ENCODE results near the gene COA7.

DNA sequence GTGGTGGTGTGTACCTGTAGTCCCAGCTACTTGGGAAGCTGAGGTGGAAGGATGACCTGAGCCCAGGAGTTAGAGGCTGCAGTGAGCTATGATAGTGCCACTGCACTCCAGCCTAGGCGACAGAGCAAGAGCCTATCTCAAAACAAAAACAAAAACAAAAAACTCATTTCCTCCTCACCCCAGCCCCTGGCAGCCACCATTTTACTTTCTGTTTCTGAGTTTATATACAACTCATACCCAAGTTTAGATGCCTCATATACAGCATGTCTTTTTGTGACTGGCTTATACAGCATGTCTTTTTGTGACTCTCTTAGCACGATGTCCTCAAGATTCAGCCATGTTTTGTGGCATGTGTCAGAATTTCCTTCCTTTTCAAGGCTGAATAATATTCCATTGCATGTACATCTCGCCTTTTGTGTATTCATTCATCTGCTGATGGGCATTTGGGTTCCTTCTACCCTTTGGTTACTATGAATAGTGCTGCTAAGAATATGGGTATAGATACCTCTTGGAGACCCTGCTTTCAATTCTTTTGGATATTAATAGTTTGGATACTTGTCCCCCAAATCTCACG is 14.7 kb downstream of the COA7 start:
- TF ChIP-seq, protein P1, sequence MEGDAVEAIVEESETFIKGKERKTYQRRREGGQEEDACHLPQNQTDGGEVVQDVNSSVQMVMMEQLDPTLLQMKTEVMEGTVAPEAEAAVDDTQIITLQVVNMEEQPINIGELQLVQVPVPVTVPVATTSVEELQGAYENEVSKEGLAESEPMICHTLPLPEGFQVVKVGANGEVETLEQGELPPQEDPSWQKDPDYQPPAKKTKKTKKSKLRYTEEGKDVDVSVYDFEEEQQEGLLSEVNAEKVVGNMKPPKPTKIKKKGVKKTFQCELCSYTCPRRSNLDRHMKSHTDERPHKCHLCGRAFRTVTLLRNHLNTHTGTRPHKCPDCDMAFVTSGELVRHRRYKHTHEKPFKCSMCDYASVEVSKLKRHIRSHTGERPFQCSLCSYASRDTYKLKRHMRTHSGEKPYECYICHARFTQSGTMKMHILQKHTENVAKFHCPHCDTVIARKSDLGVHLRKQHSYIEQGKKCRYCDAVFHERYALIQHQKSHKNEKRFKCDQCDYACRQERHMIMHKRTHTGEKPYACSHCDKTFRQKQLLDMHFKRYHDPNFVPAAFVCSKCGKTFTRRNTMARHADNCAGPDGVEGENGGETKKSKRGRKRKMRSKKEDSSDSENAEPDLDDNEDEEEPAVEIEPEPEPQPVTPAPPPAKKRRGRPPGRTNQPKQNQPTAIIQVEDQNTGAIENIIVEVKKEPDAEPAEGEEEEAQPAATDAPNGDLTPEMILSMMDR (IDR thresholded peaks at IDR 0.05), result no peak
- no peak for TF ChIP-seq POLR2AphosphoS5 (IDR thresholded peaks at IDR 0.05)
